ENCODE data around the gene IL10RA. TPM values are rescaled to one million over a fixed set of nuclear protein-coding genes. Genes with fewer than 3 reads are reported as not detected.

The IL10RA gene
- total RNA-seq, 4 donors from 2014 or later, result 23.2 to 65.9 (median 44.4) TPM

DNA sequence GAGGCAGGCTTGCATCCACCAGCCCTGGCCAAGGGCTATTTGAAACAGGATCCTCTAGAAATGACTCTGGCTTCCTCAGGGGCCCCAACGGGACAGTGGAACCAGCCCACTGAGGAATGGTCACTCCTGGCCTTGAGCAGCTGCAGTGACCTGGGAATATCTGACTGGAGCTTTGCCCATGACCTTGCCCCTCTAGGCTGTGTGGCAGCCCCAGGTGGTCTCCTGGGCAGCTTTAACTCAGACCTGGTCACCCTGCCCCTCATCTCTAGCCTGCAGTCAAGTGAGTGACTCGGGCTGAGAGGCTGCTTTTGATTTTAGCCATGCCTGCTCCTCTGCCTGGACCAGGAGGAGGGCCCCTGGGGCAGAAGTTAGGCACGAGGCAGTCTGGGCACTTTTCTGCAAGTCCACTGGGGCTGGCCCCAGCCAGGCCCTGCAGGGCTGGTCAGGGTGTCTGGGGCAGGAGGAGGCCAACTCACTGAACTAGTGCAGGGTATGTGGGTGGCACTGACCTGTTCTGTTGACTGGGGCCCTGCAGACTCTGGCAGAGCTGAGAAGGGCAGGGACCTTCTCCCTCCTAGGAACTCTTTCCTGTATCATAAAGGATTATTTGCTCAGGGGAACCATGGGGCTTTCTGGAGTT is 13.3 kb downstream of the IL10RA start:
- DNase-seq (ENCODE audit: low spot score) (no peak), ATAC-seq (ENCODE audit: low FRiP score) (no peak)
- TF ChIP-seq, protein P1, sequence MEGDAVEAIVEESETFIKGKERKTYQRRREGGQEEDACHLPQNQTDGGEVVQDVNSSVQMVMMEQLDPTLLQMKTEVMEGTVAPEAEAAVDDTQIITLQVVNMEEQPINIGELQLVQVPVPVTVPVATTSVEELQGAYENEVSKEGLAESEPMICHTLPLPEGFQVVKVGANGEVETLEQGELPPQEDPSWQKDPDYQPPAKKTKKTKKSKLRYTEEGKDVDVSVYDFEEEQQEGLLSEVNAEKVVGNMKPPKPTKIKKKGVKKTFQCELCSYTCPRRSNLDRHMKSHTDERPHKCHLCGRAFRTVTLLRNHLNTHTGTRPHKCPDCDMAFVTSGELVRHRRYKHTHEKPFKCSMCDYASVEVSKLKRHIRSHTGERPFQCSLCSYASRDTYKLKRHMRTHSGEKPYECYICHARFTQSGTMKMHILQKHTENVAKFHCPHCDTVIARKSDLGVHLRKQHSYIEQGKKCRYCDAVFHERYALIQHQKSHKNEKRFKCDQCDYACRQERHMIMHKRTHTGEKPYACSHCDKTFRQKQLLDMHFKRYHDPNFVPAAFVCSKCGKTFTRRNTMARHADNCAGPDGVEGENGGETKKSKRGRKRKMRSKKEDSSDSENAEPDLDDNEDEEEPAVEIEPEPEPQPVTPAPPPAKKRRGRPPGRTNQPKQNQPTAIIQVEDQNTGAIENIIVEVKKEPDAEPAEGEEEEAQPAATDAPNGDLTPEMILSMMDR (IDR thresholded peaks at IDR 0.05), result no peak

DNA sequence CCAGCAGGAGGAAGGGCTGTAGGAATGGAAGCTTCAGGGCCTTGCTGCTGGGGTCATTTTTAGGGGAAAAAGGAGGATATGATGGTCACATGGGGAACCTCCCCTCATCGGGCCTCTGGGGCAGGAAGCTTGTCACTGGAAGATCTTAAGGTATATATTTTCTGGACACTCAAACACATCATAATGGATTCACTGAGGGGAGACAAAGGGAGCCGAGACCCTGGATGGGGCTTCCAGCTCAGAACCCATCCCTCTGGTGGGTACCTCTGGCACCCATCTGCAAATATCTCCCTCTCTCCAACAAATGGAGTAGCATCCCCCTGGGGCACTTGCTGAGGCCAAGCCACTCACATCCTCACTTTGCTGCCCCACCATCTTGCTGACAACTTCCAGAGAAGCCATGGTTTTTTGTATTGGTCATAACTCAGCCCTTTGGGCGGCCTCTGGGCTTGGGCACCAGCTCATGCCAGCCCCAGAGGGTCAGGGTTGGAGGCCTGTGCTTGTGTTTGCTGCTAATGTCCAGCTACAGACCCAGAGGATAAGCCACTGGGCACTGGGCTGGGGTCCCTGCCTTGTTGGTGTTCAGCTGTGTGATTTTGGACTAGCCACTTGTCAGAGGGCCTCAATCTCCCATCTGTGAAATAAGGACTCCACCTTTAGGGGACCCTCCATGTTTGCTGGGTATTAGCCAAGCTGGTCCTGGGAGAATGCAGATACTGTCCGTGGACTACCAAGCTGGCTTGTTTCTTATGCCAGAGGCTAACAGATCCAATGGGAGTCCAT is 14.1 kb downstream of the IL10RA start:
- DNase-seq (ENCODE audit: low spot score) (no peak), ATAC-seq (ENCODE audit: low FRiP score) (no peak)
- TF ChIP-seq, protein P1 (IDR thresholded peaks at IDR 0.05), result no peak

DNA sequence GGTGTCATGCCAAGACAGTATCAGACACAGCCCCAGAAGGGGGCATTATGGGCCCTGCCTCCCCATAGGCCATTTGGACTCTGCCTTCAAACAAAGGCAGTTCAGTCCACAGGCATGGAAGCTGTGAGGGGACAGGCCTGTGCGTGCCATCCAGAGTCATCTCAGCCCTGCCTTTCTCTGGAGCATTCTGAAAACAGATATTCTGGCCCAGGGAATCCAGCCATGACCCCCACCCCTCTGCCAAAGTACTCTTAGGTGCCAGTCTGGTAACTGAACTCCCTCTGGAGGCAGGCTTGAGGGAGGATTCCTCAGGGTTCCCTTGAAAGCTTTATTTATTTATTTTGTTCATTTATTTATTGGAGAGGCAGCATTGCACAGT is 14.6 kb downstream of the IL10RA start:
- DNase-seq (ENCODE audit: low spot score), result no peak
- ATAC-seq (ENCODE audit: low FRiP score), result no peak
- TF ChIP-seq, protein P1 (IDR thresholded peaks at IDR 0.05), result no peak

DNA sequence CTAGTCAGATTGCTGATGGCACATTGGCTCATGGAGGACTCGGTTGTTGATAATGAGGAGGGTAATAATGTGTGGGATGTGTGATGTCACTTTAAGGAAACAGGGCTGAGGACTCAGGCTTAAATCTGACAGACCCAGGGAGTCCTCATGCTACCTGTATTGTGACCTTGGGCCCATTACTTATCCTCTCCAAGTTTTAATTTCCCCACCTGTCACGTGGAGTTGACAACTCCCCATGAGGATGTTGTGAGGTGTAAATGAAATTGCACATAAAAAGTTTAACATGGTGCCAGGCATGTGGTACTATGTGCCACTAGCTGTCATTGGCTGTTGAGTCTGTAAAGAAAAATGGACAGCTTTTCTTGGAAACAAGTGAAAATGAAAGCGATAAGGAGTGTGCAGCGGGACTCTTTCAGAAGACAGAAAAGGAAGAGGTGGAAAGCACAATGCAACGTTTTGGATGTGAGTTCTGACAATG is 15.3 kb downstream of the IL10RA start:
- ATAC-seq (ENCODE audit: low FRiP score), result no peak
- TF ChIP-seq, protein P1 (IDR thresholded peaks at IDR 0.05), result no peak
- no peak for DNase-seq (ENCODE audit: low spot score)

DNA sequence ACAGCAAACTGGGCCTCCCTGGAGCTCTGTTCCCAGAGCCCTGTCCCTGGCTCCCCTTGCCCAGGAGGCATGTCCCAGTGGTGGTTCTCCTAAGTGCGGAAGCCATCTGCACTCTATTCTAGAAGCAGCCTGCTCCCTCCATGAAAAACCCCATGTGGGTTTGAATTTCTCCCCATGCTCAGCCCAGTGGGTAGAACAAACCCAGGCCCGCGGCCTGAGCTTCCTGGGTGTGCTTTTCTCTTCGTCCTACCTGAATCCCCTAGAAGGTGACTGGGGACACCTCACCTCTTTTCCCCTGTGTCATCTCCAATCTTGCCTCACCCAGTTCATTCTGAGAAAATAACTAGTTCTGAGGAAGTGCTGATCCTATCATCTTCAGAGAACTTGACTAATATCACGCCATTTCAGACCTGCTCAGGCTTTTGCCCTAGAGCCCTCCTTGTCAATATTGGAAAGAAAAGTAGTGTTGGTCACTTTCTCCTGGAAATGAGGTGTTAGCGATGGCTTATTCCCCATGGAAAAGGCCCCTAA is 15.9 kb downstream of the IL10RA start:
- TF ChIP-seq, protein P1 (IDR thresholded peaks at IDR 0.05), result no peak
- DNase-seq (ENCODE audit: low spot score), result no peak
- no peak for ATAC-seq (ENCODE audit: low FRiP score)

DNA sequence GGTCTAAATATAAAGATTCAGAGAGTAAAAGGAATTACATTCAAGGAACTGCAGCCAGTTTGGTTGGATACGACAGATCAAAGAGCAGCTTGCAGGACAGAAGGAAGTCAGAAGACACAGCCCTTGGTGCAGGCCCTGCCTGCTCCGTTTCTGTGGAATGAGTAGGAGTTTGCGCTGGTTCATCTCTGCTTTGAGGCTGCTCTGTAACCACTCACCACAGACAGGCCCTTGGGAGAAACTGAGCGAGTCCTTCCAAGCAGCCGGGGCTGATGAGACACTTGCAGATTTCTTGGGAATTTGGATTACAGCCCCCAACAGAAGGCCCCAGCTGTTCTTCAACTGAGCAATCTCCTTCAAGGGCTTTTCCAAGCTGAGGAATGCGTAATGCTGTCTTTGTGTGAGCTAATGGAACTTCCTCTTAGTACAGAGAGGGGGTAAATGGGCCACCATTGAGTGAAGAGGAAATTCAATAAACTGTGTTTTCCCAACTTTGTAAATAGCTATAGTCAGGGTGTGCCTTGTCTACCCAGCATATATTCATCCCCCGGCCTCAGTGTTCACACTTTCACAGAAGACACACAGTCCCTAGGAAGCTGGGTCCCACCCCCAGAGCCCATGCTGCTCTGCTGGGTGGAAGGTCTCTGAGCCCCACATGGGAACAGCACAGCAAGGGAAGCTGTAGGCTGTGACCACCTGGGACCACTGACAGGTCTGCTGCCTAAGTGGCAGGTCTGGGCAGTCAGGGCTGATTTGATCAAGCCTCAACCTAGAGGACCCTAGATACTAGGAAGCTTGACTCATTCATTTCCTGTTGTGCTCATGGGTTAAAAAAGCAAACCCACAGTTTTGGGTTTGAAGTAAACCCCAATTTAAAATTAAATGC is 16.6 kb downstream of the IL10RA start:
- DNase-seq (ENCODE audit: low spot score), result no peak
- TF ChIP-seq, protein P1 (IDR thresholded peaks at IDR 0.05), result no peak
- peak; percentile 59 for ATAC-seq (ENCODE audit: low FRiP score)
